SU-DHL-6 (cell line): ENCODE results near the gene WDR33.
A peak's percentile ranks its signal among the peaks of the same experiment; 100 is the strongest.
"Not testable (repeated sequence)": the region's sequence is repeated elsewhere in the genome, so short reads cannot be mapped to it uniquely, and the experiment has no call there.

Source experiments
- H2AFZ ChIP-seq: fragments of 200-600 bp; sonication (generic); 2 replicates; pipeline ENCODE4 v1.6.1; 2014; ENCODE audit warnings: low read depth, mild to moderate bottlenecking, moderate library complexity, mixed read lengths, antibody characterized with exemption, low read length; ENCODE audit not compliant: severe bottlenecking
- H3F3A ChIP-seq: fragments of 200-600 bp; shearing (Covaris generic); 2 replicates; pipeline ENCODE4 v1.6.0; 2016; ENCODE audit warnings: antibody characterized with exemption, mild to moderate bottlenecking; ENCODE audit not compliant: insufficient read depth
- H3K27ac ChIP-seq: fragments of 200-600 bp; sonication (generic); 2 replicates; pipeline ENCODE4 v1.5.1; 2016; ENCODE audit warnings: low read depth, mild to moderate bottlenecking, low read length, moderate library complexity, mixed read lengths
- H3K27me3 ChIP-seq: fragments of 200-600 bp; sonication (generic), shearing (Covaris generic); 2 replicates; pipeline ENCODE4 v1.6.0; 2014; ENCODE audit warnings: mild to moderate bottlenecking, low read length
- H3K36me3 ChIP-seq: fragments of 200-600 bp; sonication (generic); 2 replicates; pipeline ENCODE4 v1.6.1; 2014; ENCODE audit warnings: mild to moderate bottlenecking, low read length, mixed read lengths
- H3K4me2 ChIP-seq: fragments of 300-600, 200-600 bp; shearing (Covaris generic), sonication (generic); 2 replicates; pipeline ENCODE4 v1.6.0; 2014; ENCODE audit warnings: low read length, low read depth, mild to moderate bottlenecking; ENCODE audit not compliant: poor library complexity, severe bottlenecking
- H3K4me3 ChIP-seq: fragments of 200-600 bp; sonication (generic); 2 replicates; pipeline ENCODE4 v1.5.1; 2014; ENCODE audit warnings: antibody characterized with exemption, low read length, mild to moderate bottlenecking, mixed read lengths; ENCODE audit not compliant: insufficient read depth, poor library complexity, severe bottlenecking
- H3K79me2 ChIP-seq: fragments of 200-600 bp; sonication (generic); 2 replicates; pipeline ENCODE4 v1.6.1; 2014; ENCODE audit warnings: mild to moderate bottlenecking, low read length, moderate library complexity; ENCODE audit not compliant: insufficient read depth
- H3K9ac ChIP-seq: fragments of 200-600 bp; sonication (generic); 2 replicates; pipeline ENCODE4 v1.7.0; 2014; ENCODE audit warnings: mild to moderate bottlenecking, low read length
- H3K9me2 ChIP-seq: fragments of 200-600 bp; sonication (generic); replicated peaks from 2 replicates; pipeline ENCODE4 v1.6.1; 2014; ENCODE audit warnings: low read length; ENCODE audit not compliant: insufficient read depth
- H3K9me3 ChIP-seq: fragments of 200-600 bp; sonication (generic); 2 replicates; pipeline ENCODE4 v1.6.1; 2014; ENCODE audit warnings: low read length, mixed read lengths; ENCODE audit not compliant: insufficient read depth
- H4K20me1 ChIP-seq: fragments of 200-600 bp; sonication (generic); 2 replicates; pipeline ENCODE4 v1.6.1; 2014; ENCODE audit warnings: low read depth, mild to moderate bottlenecking, antibody characterized with exemption, low read length, moderate library complexity, mixed read lengths
- CTCF ChIP-seq: fragments of 200-600 bp; sonication (generic); IDR thresholded peaks from one replicate; pipeline ENCODE4 v1.5.1; 2017; ENCODE audit warnings: antibody characterized with exemption, mild to moderate bottlenecking, low read length, moderate library complexity; ENCODE audit not compliant: insufficient read depth, poor library complexity, severe bottlenecking
- EZH2phosphoT487 ChIP-seq: fragments of 200-600 bp; sonication (generic), shearing (Covaris generic); conservative IDR thresholded peaks from 2 replicates; pipeline ENCODE4 v1.6.1; 2018; ENCODE audit warnings: mild to moderate bottlenecking, antibody characterized with exemption, low read length, moderate library complexity, mixed read lengths

The WDR33 gene

DNA sequence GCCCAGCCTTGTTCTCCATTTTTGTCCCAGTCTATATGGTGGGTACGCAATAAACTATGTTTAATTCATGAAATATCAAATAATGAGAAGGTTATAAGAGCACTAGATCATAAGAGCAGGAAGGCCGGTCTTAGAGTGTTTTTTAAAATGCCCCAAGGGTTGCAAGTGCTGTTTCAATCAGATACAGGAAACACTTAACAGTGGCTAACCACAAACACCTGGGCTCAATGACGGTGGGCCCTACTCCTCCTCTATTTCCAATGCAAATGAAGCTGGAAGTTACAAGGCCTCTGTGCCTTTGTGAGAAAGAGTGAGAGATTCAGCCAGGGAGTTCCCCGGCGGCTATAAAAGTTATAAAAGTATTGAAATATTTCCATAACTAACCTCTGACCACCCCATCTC lies 18.9 kb upstream of the WDR33 start:
- Histone ChIP-seq H4K20me1 (no peaks in the 10 kb centered on the region), H3K9me3 (peaks cover 15% of the 10 kb centered on the region; the same call in 1 of the 2 replicates), H3K36me3 (no peaks in the 10 kb centered on the region; the same call in 1 of the 2 replicates), H3K27ac (peak overlapping the region; percentile 96), H3K79me2 (no peaks in the 10 kb centered on the region), H3K4me3 (peak overlapping the region; percentile 46), H3K9me2 (no peaks in the 10 kb centered on the region), H3K27me3 (no peaks in the 10 kb centered on the region), H3K9ac (peak overlapping the region; percentile 46), H2AFZ (no peak overlapping the region), H3K4me2 (peak overlapping the region; percentile 90), H3F3A (peaks cover 8% of the 10 kb centered on the region)
- TF ChIP-seq CTCF: no peak
- no peak for TF ChIP-seq EZH2phosphoT487

DNA sequence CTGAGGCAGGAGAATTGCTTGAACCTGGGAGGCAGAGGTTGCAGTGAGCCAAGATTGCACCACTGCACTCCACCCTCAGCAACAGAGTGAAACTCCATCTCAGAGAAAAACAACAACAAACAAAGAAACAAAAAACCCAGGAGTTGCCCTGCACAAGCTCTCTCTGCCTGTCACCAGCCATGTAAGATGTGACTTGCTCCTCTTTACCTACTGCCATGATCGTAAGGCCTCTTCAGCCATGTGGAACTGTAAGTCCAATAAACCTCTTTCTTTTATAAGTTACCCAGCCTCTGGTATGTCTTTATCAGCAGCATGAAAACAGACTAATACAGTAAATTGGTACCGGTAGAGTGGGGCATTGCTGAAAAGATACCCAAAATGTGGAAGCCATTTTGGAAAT lies 15.7 kb upstream of the WDR33 start:
- not testable (repeated sequence) for H4K20me1 ChIP-seq, H3K4me2 ChIP-seq, H3K9me2 ChIP-seq, H3K4me3 ChIP-seq, H3K27ac ChIP-seq, H3K79me2 ChIP-seq, H2AFZ ChIP-seq, H3F3A ChIP-seq, H3K27me3 ChIP-seq, H3K9ac ChIP-seq, H3K36me3 ChIP-seq
- H3K9me3 ChIP-seq: peaks cover 15% of the 10 kb centered on the region; the same call in 1 of the 2 replicates

DNA sequence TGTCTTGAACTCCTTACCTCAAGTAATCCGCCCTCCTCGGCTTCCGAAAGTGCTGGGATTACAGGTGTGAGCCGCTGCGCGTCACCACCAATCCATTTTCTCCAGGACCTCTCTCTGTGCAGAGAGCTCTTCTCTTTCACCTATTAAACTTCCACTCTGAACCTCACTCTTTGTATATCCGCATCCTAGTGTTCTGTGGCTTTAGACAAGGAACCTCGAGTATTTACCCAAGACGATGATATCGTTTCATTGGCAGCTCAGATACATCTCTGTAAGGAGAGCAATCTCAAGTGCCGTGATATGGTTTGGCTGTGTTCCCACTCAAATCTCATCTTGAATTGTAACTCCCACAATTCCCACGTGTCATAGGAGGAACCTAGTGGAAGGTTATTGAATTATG lies 15.1 kb upstream of the WDR33 start:
- Histone ChIP-seq H3K27me3 (no peaks in the 10 kb centered on the region), H3K27ac (no peak overlapping the region), H3K79me2 (no peaks in the 10 kb centered on the region), H3K36me3 (no peaks in the 10 kb centered on the region; the same call in 1 of the 2 replicates), H3K9me3 (peaks cover 21% of the 10 kb centered on the region; the same call in 1 of the 2 replicates), H3K4me3 (no peak overlapping the region), H3K4me2 (no peak overlapping the region), H3K9ac (no peak overlapping the region), H4K20me1 (no peaks in the 10 kb centered on the region), H2AFZ (no peak overlapping the region), H3F3A (peaks cover 10% of the 10 kb centered on the region), H3K9me2 (no peaks in the 10 kb centered on the region)
- TF ChIP-seq EZH2phosphoT487: no peak
- TF ChIP-seq CTCF: no peak

- Histone ChIP-seq H3K27ac (no peak overlapping the region), H4K20me1 (no peaks in the 10 kb centered on the region), H3F3A (peaks cover 2% of the 10 kb centered on the region; the same call in 1 of the 2 replicates), H2AFZ (no peak overlapping the region), H3K9me2 (no peaks in the 10 kb centered on the region), H3K9ac (no peak overlapping the region), H3K4me3 (no peak overlapping the region), H3K9me3 (peaks cover 19% of the 10 kb centered on the region; the same call in 1 of the 2 replicates), H3K27me3 (no peaks in the 10 kb centered on the region), H3K4me2 (no peak overlapping the region), H3K79me2 (no peaks in the 10 kb centered on the region), H3K36me3 (no peaks in the 10 kb centered on the region)
- no peak for TF ChIP-seq CTCF
- no peak for TF ChIP-seq EZH2phosphoT487
Measured at GRCh38 chr2:127820080-127820668, 9.2 kb upstream of the WDR33 start.
